IMR-90 (cell line): Measurements from ENCODE around the gene ASTL.

Experiments
- CEBPB ChIP-seq: IDR thresholded peaks from 2 replicates; pipeline ENCODE4 v1.6.1; 2012; ENCODE audit warnings: low read depth, low read length, improper control_type of control experiment
- CTCF ChIP-seq: conservative IDR thresholded peaks from 2 replicates; pipeline ENCODE4 v1.5.1; 2012; ENCODE audit warnings: mild to moderate bottlenecking, low read depth, low read length, improper control_type of control experiment
- RAD21 ChIP-seq: IDR thresholded peaks from 2 replicates; pipeline ENCODE4 v1.6.1; 2012; ENCODE audit warnings: low read length, improper control_type of control experiment

GRCh38 chr2:96083989-96084857 is 54.1 kb downstream of the ASTL start:
- no peak for TF ChIP-seq RAD21
- no peak for TF ChIP-seq CEBPB
- no peak for TF ChIP-seq CTCF
